Lower leg skin (tissue), 3 donors: ENCODE results near the gene CEP112.

Experiments used
- CTCF ChIP-seq, 3 donors: fragments of 450-650 bp; IDR thresholded peaks; one replicate each; pipeline ENCODE4 v1.5.1; 2016; ENCODE audit warnings: antibody characterized with exemption in 3 of 3, mild to moderate bottlenecking in 3 of 3, moderate library complexity in 2 of 3
- POLR2A ChIP-seq, 2 donors: fragments of 450-650 bp; IDR thresholded peaks; one replicate each; pipeline ENCODE4 v1.6.1; 2016 to 2017; ENCODE audit warnings: antibody characterized with exemption in 2 of 2, mild to moderate bottlenecking in 1 of 2, moderate library complexity in 1 of 2

- TF ChIP-seq CTCF (IDR thresholded peaks at IDR 0.05): no peak
- no peak for TF ChIP-seq POLR2A (IDR thresholded peaks at IDR 0.05)
Observed at GRCh38 chr17:66222798-66223350, 30.9 kb upstream of the CEP112 start.
